GM10266 (cell line): ENCODE results near the gene TEX44.
"Not testable (repeated sequence)": the region's sequence is repeated elsewhere in the genome, so short reads cannot be mapped to it uniquely, and the experiment has no call there.

Experiments
- DNase-seq: peaks from one replicate; pipeline ENCODE4 v3.0.0; 2012; ENCODE audit errors: extremely low spot score
- TF ChIP-seq, protein P1 (sequence below): IDR thresholded peaks from 2 replicates; pipeline ENCODE4 v1.5.1; 2012; ENCODE audit warnings: mild to moderate bottlenecking, low read depth; ENCODE audit not compliant: control insufficient read depth, insufficient read depth; ENCODE audit errors: missing control alignments

TEX44 gene

DNA sequence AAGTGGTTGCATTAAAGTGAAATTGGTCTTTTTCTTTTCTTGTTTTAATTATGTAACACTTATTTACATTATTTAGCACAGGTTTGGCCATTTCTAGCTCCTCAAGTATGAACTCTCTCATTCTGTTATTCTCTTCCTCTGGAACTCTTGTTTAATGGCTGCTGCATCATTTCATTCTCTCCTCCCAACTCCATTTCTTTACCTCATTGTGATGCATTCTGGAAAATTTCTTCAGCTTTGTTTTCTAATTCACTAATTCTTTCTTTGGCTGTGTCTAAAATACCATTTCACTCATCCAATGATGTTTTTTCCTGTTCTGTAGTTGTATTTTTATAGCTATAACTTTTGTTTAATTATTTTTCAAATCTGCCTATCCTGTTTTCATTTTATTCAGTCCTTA, 39.9 kb upstream of the TEX44 start:
- no peak for DNase-seq
- TF ChIP-seq, protein P1, sequence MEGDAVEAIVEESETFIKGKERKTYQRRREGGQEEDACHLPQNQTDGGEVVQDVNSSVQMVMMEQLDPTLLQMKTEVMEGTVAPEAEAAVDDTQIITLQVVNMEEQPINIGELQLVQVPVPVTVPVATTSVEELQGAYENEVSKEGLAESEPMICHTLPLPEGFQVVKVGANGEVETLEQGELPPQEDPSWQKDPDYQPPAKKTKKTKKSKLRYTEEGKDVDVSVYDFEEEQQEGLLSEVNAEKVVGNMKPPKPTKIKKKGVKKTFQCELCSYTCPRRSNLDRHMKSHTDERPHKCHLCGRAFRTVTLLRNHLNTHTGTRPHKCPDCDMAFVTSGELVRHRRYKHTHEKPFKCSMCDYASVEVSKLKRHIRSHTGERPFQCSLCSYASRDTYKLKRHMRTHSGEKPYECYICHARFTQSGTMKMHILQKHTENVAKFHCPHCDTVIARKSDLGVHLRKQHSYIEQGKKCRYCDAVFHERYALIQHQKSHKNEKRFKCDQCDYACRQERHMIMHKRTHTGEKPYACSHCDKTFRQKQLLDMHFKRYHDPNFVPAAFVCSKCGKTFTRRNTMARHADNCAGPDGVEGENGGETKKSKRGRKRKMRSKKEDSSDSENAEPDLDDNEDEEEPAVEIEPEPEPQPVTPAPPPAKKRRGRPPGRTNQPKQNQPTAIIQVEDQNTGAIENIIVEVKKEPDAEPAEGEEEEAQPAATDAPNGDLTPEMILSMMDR: no peak

DNA sequence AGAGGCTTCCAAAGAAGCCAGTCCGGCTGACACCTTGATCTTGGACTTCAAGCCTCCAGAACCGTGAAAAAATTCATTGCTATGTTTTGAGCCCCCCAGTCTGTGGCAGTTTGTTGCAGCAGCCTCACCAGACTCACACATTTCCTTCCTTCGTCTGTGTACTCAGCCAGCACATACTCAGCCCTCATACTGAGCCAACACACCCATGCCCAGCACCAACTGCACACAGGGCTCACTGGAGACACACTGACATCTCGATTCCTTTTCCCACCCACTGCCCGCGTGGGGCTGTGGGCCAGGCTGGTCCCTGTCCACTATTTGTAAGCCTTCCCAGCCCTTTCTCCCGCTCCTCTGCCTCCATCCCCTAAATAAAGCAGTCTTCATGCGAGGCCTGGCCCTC, 38.3 kb upstream of the TEX44 start:
- TF ChIP-seq, protein P1: no peak
- no peak for DNase-seq

DNA sequence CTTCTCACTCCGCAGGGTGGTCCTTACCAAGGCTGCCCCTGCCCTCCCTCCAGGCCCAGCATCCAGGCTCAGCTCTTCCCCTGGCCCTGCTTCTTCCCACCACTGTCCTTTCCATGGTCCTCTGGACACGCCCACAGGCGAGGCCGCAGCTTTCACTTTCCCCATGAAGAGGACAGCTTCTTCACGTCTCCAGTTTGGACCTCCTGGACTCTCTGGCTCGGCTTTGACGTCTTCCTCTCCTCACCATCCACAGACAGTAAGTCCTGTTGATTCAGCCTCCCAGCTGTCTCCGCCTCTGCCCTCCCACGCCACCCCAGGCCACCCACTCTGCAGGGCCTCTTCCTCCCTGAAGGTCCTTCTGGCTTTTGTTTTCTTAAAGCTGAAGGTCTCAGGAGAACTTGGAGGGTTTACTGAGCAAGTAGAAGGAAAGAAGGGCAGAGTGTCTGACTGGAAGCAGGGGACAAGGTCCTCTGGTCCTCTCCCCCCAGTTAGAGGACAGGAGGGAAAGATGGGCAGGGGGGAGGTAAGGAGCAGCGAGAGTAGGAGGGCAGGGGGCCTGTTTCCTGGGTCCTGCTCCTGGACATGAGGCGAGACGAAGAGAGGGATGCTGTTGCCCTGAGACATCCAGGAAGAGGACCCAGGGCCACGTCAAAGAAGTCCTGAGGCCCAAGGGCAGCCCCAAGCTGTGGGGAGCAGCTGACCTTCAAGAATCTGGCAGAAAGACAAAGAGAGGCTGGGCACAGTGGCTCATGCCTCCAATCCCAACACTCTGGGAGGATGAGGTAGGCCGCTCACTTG, 37.7 kb upstream of the TEX44 start:
- TF ChIP-seq, protein P1: no peak
- no peak for DNase-seq

DNA sequence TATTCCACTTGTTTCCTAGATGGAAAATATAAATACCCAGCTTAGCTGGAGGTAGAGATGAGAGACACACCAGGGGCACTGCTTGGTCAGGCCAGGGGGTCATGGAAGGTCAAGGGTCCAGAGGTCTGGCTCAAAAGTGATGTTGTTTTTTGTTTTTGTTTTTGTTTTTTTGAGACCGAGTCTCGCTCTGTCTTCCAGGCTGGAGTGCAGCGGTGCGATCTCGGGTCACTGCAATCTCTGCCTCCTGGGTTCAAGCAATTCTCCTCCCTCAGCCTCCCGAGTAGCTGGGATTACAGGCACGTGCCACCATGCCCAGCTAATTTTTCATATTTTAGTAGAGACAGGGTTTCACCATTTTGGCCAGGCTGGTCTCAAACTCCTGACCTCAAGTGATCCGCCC, 36.2 kb upstream of the TEX44 start:
- not testable (repeated sequence) for DNase-seq

DNA sequence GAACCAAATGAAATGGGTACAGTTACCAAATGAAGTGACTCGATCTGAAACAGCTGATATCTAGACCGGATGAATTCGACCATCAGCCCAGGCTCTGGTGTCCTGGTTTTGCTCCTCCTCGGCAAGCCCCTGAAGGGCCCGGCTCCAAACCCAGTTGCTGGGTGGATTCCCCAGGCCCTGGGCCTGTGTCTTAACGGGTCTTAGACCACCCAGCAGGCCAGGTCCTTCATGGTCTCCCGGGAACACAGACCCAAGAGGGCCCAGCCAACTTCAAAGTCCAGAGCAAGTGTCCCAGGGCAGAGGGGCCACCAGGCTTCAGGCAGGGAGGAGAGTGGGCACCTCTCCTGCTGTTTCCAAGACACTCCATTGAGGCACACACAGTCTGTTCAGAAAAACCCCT, 35.7 kb upstream of the TEX44 start:
- TF ChIP-seq, protein P1: no peak
- no peak for DNase-seq

DNA sequence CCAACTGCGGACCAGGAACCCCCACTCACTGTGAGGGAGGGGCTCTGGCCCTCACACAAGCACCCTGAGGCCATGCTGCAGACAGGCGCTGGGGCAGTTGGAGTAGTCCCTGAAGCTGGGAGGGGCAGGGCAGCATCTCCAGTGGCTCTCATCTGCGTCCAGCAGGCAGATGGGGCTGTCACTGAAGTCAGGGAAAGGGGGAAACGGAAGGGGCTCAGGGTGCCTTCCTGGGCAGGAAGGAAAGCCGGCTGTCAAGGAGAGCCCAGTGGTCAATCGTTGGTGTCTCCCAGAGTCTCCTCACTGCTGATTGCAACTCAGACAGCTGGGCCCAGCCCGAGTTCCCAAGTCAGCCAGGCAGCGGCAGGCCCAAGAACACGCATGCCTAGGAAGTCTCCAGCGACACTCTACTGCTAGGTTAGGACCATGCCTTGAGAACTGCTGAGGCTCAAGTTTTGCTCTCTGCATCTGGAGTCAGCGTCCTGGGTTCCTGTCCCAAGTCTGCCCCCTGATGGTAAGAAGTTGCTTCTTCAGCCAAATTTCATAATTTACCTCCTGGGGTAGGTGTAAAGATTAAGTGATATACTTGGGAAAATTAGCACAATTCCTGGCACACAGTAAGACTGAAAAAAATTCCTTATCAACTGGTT, 35.0 kb upstream of the TEX44 start:
- peak; percentile 79 for DNase-seq
- TF ChIP-seq, protein P1: peak; percentile 85

DNA sequence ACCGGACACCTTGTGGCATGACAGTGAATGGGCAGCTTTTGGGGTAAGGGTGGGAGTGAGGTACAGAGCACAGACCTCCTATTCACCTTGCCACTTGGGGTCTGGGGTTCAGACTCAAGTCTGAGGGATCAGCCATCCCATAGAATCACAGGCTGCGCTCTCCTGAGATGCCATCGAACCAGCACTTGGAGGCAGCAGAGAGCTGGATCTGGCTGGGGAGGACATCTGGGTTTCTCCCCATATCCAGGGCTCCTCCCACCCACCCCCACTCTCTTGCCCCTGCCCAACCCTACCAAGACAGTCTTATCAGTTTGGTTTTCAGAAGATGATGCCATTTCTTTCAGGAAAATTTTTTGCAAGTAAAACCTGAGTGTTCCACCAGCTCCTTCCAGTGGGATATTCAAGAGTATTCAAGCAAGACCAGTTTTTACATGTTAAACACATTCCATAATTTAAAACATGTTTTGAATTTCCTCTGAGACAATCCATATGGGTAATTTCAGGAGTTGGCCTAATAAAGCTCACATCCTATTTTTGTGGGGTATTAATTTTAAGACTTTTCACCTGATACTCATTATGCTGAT, 29.2 kb upstream of the TEX44 start:
- TF ChIP-seq, protein P1: peak; percentile 85
- DNase-seq: peak; percentile 69
